ENCODE results near the gene SUMO3. TPM values are rescaled to one million over a fixed set of nuclear protein-coding genes. Genes with fewer than 3 reads are reported as not detected.
A peak's percentile ranks its signal among the peaks of the same experiment; 100 is the strongest.

SUMO3 gene
- total RNA-seq, 1 experiment from 2014 or later: 82.9 TPM

GRCh38 chr21:44759628-44760285 is 58.1 kb downstream of the SUMO3 start:
- no peak overlapping the region for H2BK5ac ChIP-seq (ENCODE audit: insufficient read length, low read length)
- H2AFZ ChIP-seq (ENCODE audit: low read length): no peak overlapping the region
- H3K79me2 ChIP-seq (ENCODE audit: insufficient read depth, low read length): no peaks in the 10 kb centered on the region
- peak; percentile 19 for DNase-seq
- no peak overlapping the region for H2BK12ac ChIP-seq (ENCODE audit: insufficient read length, low read depth, low read length)
- H2BK120ac ChIP-seq (ENCODE audit: low read depth, low read length, poor library complexity, severe bottlenecking): no peak overlapping the region
- H3K4me2 ChIP-seq (ENCODE audit: insufficient read depth, insufficient read length, low read length): no peak overlapping the region
- H3K27ac ChIP-seq (ENCODE audit: insufficient read length, low read depth, low read length): no peak overlapping the region
- H4K5ac ChIP-seq (ENCODE audit: insufficient read length, low read depth, low read length): no peak overlapping the region
- H3K56ac ChIP-seq (ENCODE audit: insufficient read length, low read depth, low read length): no peak overlapping the region
- H3K27ac Mint-ChIP-seq: peak overlapping the region in 2 of 3 experiments; percentile 37 to 63; a peak in 3 of 7 replicates
- H3K9ac ChIP-seq (ENCODE audit: extremely low read depth, insufficient read length, low read length): no peak overlapping the region
- no peak overlapping the region for H2BK20ac ChIP-seq (ENCODE audit: low read depth, low read length, poor library complexity, severe bottlenecking)
- no peaks in the 10 kb centered on the region for H3K23me2 ChIP-seq (ENCODE audit: insufficient read length, low read depth, low read length, poor library complexity, severe bottlenecking)
- H3K4ac ChIP-seq (ENCODE audit: low read depth, low read length): no peak overlapping the region
- H4K20me1 ChIP-seq (ENCODE audit: control insufficient read depth, insufficient read depth, insufficient read length): no peaks in the 10 kb centered on the region
- H2AK5ac ChIP-seq (ENCODE audit: insufficient read length, low read length): no peak overlapping the region
- peaks cover 18 to 23% of the 10 kb centered on the region in 2 experiments for H3K4me1 Mint-ChIP-seq
- H3K18ac ChIP-seq (ENCODE audit: insufficient read length, low read depth, low read length): no peak overlapping the region
- peaks cover 0 to 4% of the 10 kb centered on the region in 2 experiments; a peak in 3 of 5 replicates for H3K9me3 Mint-ChIP-seq
- no peak overlapping the region for H2BK15ac ChIP-seq (ENCODE audit: low read depth, low read length)
- no peaks in the 10 kb centered on the region for H3K27me3 ChIP-seq (ENCODE audit: insufficient read depth, low read length)
- no peaks in the 10 kb centered on the region for H3K79me1 ChIP-seq (ENCODE audit: insufficient read depth, low read depth, low read length, poor library complexity, severe bottlenecking)
- H3K36me3 Mint-ChIP-seq (ENCODE audit: insufficient read depth in 1 of 3, low read depth in 3 of 3): peaks cover 0 to 7% (median 5%) of the 10 kb centered on the region in 3 experiments; a peak in 3 of 7 replicates
- H3T11ph ChIP-seq (ENCODE audit: low read length): no peak overlapping the region
- no peak overlapping the region for H3K23ac ChIP-seq (ENCODE audit: insufficient read length, low read depth, low read length)
- H4K8ac ChIP-seq (replicated peaks; ENCODE audit: insufficient read length, low read depth, low read length): no peak overlapping the region
- TF ChIP-seq, protein P1, sequence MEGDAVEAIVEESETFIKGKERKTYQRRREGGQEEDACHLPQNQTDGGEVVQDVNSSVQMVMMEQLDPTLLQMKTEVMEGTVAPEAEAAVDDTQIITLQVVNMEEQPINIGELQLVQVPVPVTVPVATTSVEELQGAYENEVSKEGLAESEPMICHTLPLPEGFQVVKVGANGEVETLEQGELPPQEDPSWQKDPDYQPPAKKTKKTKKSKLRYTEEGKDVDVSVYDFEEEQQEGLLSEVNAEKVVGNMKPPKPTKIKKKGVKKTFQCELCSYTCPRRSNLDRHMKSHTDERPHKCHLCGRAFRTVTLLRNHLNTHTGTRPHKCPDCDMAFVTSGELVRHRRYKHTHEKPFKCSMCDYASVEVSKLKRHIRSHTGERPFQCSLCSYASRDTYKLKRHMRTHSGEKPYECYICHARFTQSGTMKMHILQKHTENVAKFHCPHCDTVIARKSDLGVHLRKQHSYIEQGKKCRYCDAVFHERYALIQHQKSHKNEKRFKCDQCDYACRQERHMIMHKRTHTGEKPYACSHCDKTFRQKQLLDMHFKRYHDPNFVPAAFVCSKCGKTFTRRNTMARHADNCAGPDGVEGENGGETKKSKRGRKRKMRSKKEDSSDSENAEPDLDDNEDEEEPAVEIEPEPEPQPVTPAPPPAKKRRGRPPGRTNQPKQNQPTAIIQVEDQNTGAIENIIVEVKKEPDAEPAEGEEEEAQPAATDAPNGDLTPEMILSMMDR (conservative IDR thresholded peaks at IDR 0.05): no peak
- H4K91ac ChIP-seq (ENCODE audit: insufficient read length, low read depth, low read length): no peak overlapping the region
- H3K14ac ChIP-seq (ENCODE audit: insufficient read depth, low read length): no peak overlapping the region
- H3K27me3 Mint-ChIP-seq (ENCODE audit: low read depth): peaks cover 12% of the 10 kb centered on the region
- H3K4me3 Mint-ChIP-seq: no peak overlapping the region
- WGBS (ENCODE audit: extremely low coverage, insufficient read length, low lambda C conversion rate): no CpG with 5 or more reads among the region's 22 CpGs
- no peaks in the 10 kb centered on the region for H3K4me1 ChIP-seq (ENCODE audit: insufficient read depth, low read length)
- H3K9me3 ChIP-seq (ENCODE audit: control insufficient read depth, low read depth, low read length): no peaks in the 10 kb centered on the region
